ENCODE data around the gene PNKD.

- TF ChIP-seq EP300 (IDR thresholded peaks at IDR 0.05; ENCODE audit: borderline replicate concordance) (no peak), MAX (IDR thresholded peaks at IDR 0.05) (no peak), TCF12 (IDR thresholded peaks at IDR 0.05; ENCODE audit: low read depth) (no peak), RAD21 (IDR thresholded peaks at IDR 0.05; ENCODE audit: low read depth) (no peak), REST (IDR thresholded peaks at IDR 0.05; ENCODE audit: low read depth) (no peak), CEBPB (IDR thresholded peaks at IDR 0.05) (no peak), CREB1 (IDR thresholded peaks at IDR 0.05; ENCODE audit: low read depth) (no peak), USF1 (IDR thresholded peaks at IDR 0.05) (no peak), EGR1 (IDR thresholded peaks at IDR 0.05) (no peak), FOXM1 (IDR thresholded peaks at IDR 0.05; ENCODE audit: borderline replicate concordance, low read depth) (no peak), TAF1 (IDR thresholded peaks at IDR 0.05; ENCODE audit: low read depth) (no peak)
Measured at GRCh38 chr2:218274586-218274985, 4.3 kb downstream of the PNKD start.
